HG03108 (cell line): ENCODE measurements around the gene DDX1.
"Not testable (repeated sequence)": the region's sequence is repeated elsewhere in the genome, so short reads cannot be mapped to it uniquely, and the experiment has no call there.

Source experiments
- ATAC-seq: cut with Tn5 transposase; IDR thresholded peaks from one replicate; pipeline ENCODE4 v1.9.1; 2021; ENCODE audit warnings: moderate library complexity; ENCODE audit not compliant: unreplicated experiment

Gene DDX1

DNA sequence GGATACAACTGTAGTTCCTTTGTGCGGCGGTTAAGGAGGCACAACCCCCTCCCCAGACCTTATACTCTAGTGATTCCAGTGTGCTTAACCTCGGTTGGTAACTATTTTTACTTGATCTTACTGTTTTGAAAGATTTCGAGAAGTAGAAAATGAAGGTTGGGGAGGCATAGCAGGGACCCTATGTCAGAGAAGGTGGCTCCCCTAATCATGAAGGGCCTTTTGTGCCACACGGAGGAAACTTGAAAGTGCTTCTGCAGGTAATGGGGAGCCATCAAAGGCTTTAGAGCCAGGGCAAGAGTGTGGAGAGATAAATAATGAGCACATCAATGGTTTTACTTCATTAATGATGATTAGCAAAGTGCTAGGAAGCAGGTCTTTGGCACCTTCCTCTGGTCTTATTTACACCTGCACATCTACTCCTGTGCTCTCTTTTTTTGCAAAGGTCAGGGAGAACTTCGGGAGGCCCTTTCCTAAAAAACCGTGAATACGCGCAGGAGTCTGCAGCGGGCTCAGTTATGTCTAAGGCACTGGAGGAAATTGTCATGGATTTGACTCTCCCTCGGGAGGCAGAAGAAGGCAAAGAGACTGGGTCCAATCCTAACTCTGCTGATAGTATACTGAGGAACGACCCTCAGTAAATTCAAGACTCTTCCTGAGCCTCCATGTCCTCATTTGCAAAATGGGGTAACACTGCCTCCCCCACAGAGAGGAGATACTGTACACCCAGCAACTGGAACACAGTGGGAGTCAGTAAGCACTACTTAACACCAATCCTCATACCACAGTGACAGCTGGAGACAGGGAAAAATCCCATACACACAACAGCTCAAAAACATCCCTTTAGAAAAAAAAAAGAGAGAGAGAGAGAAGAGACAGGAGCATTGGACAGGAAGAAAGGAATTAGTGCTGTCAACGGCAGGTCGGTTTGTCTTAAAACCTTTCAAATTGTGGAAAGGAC, 81.6 kb downstream of the DDX1 start:
- ATAC-seq: no peak

DNA sequence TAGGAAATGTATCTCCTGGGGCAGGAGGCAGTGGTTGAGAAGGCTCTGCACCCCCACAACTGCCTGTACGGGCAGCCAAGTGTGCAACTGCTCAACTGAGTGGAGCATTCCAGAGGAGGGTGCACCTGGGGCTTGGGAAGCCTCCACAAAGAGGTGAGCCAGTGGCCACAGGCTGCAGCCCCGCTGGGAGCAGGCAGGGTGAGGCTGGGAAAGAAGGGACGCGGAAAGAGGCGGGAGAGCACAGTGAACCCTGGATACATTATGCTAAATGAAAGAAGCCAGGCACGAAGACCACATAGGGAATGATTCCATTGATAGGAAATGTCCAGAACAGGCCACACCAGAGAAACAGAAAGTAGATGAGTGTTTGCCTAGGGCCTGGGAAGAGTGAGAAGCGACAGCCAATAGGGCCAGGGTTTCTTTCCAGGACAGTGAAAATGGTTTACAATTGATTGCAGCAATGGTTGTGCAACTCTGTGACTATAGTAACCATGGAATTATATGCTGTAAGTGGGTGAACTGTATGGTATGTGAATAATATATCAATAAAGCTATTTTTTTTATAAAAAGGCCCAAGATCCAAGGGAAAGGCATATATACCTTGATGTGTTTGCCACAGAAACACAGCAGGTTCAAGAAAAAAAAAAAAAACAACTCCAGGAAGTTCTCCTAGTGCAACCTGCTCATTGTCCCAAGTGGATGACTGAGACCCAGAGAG, 82.4 kb downstream of the DDX1 start:
- no peak for ATAC-seq

DNA sequence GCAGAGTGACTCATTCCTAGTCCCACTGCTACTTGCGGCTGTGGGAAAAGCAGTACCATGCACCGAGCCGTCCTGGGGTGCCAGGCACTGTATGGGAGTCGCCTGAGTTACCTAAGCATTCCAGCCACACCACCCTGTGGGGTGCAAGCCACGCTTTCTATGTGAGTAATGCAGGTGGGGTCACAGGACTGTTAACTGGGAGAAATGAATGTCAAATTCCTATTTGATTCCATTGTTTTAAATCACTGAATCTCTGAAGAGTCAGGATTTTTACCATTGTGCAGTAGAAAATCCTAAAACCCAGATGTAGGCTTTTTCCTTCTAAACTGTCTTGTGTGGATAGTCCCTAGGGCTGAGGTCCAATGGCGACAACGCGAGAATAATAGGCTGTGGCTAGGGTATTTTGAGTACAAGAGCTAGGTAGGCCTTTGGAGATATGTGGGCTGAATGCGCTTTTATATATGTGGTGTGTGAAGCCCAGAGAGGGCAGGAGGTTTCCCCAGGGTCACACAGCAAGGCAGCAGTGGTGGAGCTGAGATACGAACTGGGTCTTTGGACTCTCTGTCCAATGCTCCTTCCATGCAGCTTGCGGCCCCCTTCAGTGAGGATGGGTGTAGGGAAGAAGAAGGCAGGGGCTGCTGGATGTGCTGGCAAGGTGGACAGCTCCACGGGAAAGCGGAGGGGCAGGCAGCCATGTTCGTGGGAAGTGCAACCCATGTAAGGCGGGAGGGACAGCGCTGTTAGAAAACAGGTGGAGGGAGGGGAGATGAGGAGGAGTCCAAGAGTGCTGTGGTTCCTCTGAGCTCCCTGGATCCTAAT, 83.2 kb downstream of the DDX1 start:
- ATAC-seq: no peak

DNA sequence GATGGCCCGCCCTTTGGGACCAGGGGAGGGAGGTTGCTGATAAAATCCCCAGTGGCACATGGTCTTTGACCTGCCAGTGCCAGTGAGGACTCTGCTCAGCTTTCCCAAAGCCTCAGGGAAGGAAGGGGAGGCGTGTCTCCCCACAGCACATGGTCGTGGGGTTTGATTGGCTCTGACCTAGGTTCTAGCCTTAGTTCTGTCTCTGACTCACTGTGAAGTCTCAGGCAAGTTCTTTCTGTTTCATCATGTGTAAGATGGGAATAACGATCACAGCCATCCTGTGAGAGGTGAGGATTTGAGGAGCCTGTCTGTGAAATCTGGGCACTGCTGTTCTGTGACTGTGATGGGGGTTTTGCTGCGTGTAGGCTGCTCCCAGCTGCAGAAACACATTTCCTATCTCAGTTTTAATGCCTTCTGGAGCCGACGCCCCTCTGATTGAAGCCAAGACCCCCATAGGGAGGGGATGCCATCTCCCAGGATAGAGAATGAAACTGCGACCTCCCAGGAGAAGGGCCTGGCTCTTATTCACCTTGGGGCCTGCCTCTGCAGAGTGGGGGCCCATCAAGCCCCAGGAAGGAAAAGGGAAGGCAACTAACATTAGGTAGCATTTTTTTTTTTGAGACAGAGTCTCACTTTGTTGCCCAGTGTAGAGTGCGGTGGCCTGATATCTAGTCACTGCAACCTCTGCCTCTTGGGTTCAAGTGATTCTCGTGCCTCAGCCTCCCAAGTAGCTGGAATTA, 84.0 kb downstream of the DDX1 start:
- ATAC-seq: no peak

DNA sequence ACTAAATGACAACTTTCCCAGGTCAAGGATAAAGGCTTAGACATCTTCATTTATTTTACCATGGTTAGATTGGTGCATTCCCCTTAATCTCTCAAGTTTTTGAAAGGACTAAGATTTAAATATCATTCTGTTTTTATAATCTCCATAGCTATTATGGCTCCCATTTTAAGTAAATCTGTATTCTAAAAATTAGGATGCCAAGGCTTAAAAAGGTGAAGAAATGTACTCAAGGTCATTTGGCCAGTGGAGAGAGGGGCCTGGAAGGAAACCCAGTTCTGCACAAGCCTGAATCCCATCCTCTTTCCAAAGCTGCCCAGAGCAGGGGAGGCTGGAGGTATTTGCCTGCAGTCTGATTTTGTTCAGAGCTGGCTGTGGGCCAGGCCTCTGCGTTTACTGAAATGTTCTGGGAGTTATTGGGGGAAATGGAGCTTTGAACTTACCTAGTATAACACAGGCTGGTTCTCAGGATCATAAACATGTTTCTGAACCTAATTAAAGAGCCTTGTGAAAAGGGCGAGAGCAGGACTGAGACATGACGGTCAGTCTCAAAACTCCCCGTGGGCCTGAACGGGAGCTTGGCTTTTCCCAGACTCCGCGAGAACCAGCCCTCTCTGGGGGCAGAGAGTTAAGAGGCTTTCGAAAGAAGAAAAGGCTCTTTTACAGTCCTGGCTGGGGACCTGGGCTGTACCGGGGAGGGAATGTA, 85.6 kb downstream of the DDX1 start:
- ATAC-seq: no peak

DNA sequence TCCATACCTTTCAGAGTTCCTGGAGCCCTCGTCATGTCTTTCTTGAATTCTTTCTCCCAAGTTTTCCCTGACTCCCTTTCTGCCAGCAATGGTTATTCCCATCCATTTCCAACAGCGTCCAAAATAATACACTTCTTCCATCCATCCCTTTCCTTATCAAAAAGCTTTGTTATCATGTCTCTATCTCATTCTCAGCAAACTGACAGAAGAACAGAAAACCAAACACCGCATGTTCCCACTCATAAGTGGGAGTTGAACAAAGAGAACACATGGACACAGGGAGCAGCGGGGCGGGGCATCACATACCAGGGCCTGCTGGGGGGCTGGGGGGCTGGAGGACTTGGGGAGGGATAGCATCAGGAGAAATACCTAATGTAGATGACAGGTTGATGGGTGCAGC, 86.7 kb downstream of the DDX1 start:
- ATAC-seq: no peak

DNA sequence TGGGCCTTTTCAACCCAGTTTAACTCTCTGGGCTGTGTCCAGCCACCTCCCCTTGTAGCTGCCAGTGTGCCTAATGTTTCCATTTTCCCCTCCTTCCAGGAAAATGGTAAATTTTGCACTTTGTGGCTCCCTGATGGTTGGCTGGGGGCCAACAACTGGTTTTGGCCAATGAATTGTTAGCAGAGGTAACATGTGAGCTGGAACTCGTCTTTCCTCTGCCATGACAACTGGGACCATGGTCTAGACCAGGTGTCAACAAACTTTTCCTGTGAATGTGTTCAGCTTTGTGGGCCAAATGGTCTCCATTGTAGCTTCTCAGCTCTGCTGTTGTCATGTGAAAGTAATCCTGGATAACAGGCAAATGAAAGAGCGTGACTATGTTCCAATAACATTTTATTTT, 87.2 kb downstream of the DDX1 start:
- ATAC-seq: no peak

DNA sequence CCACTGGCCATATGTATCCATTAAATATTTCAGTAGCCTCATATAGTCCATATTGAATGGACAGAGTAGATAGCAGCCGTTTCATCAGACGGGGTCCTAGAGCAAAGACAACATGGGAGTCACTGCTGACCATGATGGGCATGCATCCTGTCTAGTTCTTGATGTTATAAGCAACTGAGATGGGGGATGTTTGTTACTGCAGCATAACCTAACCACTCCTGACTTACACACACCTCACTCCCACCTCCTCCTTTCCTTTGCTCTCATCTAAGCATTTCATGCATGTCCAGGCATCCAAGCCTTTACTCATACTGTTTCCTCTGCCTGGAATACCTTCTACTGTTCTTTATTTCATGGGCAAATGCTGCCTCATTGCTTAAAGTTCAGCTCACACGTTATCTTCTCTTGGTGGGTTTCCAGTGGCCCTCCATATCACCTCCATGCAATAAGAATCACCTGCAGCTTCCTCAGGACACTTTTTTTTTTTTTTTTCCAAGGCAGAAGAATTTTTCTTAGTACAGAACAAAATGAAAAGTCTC, 87.8 kb downstream of the DDX1 start:
- no peak for ATAC-seq

DNA sequence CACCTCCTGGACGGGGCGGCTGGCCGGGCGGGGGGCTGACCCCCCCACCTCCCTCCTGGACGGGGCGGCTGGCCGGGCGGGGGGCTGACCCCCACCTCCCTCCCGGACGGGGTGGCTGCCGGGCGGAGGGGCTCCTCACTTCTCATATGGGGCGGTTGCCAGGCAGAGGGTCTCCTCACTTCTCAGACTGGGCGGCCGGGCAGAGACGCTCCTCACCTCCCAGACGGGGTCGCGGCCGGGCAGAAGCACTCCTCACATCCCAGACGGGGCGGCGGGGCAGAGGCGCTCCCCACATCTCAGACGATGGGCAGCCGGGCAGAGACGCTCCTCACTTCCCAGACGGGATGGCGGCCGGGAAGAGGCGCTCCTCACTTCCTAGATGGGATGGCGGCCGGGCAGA, 88.5 kb downstream of the DDX1 start:
- not testable (repeated sequence) for ATAC-seq
